Measurements from ENCODE around the gene UROC1.

UROC1 gene

GRCh38 chr3:126517291-126517951 is at the start of gene UROC1:
Gene UROC1 (minus strand): TSS chr3:126517773. CDS start chr3:126517719, 54 bp downstream.
- no peak for DNase-seq (ENCODE audit: low read depth in 2 of 3, low spot score in 2 of 3)

- no peak for DNase-seq (ENCODE audit: low read depth in 2 of 3, low spot score in 2 of 3)
These were observed 45.2 kb upstream of the UROC1 start for GRCh38 chr3:126562737-126563276.

GRCh38 chr3:126558336-126559071 is 40.9 kb upstream of the UROC1 start, which contains the start of gene C3orf22:
Gene C3orf22 (minus strand): TSS chr3:126558932. CDS start chr3:126553390, 5,542 bp downstream.
- no peak for DNase-seq (ENCODE audit: low read depth in 2 of 3, low spot score in 2 of 3)

- DNase-seq (ENCODE audit: low read depth in 2 of 3, low spot score in 2 of 3), result no peak
These were observed 40.2 kb upstream of the UROC1 start for GRCh38 chr3:126557761-126558160.

- no peak for DNase-seq (ENCODE audit: low read depth in 2 of 3, low spot score in 2 of 3)
These were observed 39.8 kb upstream of the UROC1 start for GRCh38 chr3:126557415-126557745.

- DNase-seq (ENCODE audit: low read depth in 2 of 3, low spot score in 2 of 3), result no peak
These were observed 39.3 kb upstream of the UROC1 start for GRCh38 chr3:126556637-126557414.

- no peak for DNase-seq (ENCODE audit: low read depth in 2 of 3, low spot score in 2 of 3)
These were observed 38.4 kb upstream of the UROC1 start for GRCh38 chr3:126555795-126556636.

GRCh38 chr3:126554560-126555525 is 37.3 kb upstream of the UROC1 start:
- no peak for DNase-seq (ENCODE audit: low read depth in 2 of 3, low spot score in 2 of 3)

GRCh38 chr3:126553284-126554084 is 35.9 kb upstream of the UROC1 start:
- DNase-seq (ENCODE audit: low read depth in 2 of 3, low spot score in 2 of 3), result no peak

- no peak for DNase-seq (ENCODE audit: low read depth in 2 of 3, low spot score in 2 of 3)
These were observed 35.2 kb upstream of the UROC1 start for GRCh38 chr3:126552688-126553283.

- DNase-seq (ENCODE audit: low read depth in 2 of 3, low spot score in 2 of 3), result no peak
These were observed 34.5 kb upstream of the UROC1 start for GRCh38 chr3:126551839-126552687.

GRCh38 chr3:126551121-126551838 is 33.7 kb upstream of the UROC1 start:
- DNase-seq (ENCODE audit: low read depth in 2 of 3, low spot score in 2 of 3), result no peak

GRCh38 chr3:126550488-126551051 is 33.0 kb upstream of the UROC1 start:
- DNase-seq (ENCODE audit: low read depth in 2 of 3, low spot score in 2 of 3), result no peak

- no peak for DNase-seq (ENCODE audit: low read depth in 2 of 3, low spot score in 2 of 3)
These were observed 32.4 kb upstream of the UROC1 start for GRCh38 chr3:126549861-126550487.

- no peak for DNase-seq (ENCODE audit: low read depth in 2 of 3, low spot score in 2 of 3)
These were observed 31.2 kb upstream of the UROC1 start for GRCh38 chr3:126548556-126549466.

Data from activated CD8-positive, alpha-beta memory T cell treated with anti-CD3 and anti-CD28 coated beads for 48 hours (primary cell).